ENCODE results near the gene TNPO3.

TNPO3 gene

DNA sequence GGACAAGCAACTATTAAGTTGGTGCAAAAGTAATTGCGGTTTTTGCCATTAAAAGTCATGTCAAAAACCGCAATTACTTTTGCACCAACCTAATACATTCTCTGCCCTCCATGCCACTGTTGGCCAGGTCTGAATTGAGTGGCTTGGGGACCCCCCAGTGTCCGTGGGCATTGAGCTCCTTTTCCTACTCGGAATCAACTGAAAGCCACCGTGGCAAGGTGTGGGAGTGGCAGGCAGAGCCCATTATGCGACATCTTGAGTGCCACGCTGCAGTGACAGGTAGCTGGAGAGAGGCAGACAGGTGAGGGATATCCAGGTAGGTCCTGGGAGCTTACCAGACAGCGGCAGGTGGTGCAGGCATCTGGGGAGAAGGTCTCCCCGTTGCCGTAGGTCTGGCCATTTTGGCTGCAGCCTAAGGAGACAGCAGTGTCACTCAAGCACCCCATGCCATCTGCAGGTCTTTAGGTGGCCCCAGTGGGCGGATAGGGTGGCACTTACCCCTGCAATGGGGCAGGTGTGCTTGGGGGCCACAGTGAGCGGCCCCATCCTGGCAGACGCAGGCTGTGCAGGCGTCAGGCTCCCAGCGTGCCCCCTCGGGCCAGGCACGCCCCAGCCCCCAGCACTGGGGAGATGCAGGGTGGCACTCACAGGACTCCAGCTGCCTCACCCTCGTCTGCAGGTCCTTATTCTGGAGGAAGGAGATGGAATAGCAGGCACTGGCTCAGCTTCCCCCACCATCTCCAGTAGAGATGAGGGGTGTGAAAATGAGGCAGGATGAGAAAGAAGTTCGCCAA is 147.9 kb downstream of the TNPO3 start:
- peaks cover 50 to 56% of the 10 kb centered on the region in 2 donors for H3K27me3 Mint-ChIP-seq
- DNase-seq: no peak
- H3K4me1 Mint-ChIP-seq: peaks cover 28 to 59% of the 10 kb centered on the region in 2 donors
- no peak overlapping the region for H3K27ac Mint-ChIP-seq
- no peak overlapping the region for H3K4me3 Mint-ChIP-seq
- ATAC-seq (replicated peaks): no peak
- peaks cover 0 to 5% of the 10 kb centered on the region in 2 donors for H3K36me3 Mint-ChIP-seq
- H3K9me3 Mint-ChIP-seq: no peaks in the 10 kb centered on the region

DNA sequence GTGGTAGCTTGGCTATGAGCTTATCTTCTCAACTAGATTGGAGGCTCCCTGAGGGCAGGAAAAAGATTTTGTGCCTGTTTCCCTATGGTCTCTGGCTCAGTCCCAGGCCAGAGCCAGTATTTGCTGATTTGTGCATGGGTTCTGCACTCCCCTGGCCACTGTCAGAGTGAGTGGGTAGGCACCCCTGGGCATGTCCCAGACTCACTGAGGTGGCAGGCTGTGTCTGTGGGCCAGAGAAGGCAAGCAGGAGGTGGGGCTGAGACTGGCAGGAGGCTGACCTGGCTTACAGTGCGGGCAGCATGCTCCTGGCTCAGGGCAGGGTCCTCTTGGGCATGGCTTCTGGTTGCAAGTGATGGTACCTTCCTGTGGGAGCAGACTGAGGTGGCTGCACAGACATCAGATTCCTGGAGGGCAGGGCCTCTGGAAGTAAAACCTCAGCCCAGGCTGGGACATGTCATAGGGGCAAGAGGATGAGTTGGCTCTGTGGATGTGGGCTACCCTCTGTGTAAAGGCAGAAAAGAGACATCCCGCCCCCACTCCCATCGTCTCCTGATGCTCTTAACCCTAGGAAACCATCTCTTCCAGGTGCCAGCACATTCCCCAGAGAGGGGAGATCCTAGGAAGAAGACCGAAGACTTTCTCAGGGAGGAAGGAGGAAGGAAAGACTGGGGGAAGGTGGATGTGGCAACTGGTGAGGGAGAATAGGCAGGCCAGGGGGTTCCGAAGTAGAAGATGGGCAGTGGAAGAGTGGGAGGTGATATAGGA is 148.7 kb downstream of the TNPO3 start:
- ATAC-seq (replicated peaks) (no peak), DNase-seq (no peak)
- Mint-ChIP-seq H3K4me1 (peaks cover 21 to 51% of the 10 kb centered on the region in 2 donors), H3K27me3 (peaks cover 50 to 57% of the 10 kb centered on the region in 2 donors), H3K36me3 (peaks cover 0 to 5% of the 10 kb centered on the region in 2 donors), H3K27ac (peak overlapping the region; percentile 62), H3K4me3 (no peak overlapping the region), H3K9me3 (no peaks in the 10 kb centered on the region)

DNA sequence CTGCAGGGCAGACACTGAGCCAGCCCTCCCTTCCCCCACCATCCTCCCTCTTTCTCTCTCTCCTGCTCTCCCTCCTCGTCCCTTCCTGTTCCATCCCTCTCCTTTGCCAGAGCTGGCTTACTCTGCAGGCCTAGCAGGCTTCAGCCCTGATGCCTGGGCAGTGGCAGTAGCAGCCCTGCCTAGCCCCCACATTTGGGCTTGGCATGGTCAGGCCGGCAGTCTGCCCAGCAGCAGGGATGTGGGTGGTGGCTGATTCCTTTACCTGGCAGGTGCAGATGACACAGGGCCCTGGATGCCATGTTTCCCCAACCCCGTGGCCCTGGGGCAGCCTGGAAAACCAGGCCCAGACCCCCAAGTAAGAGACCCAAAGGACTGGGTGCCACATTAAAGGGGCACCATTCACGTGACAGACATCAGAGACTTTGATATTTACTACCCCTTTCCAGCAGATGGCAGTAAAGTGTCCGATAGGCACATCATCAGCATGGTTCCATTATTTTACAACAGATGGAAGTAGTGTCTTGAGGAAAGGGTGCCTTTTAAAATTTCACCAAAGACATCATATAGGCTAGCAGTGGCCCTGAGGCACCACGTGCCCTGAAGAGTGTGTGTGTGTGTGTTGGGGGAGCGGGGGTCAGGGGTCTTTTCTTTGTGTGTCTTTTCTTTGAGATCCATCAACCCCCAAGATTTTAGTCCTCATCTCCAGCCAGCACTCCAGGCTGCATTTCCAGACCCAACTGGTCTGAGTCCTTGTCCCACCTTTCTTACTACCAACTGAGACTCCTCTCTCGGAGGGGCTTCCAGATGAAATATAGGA is 150.3 kb downstream of the TNPO3 start:
- ATAC-seq (replicated peaks): peak; percentile 84 to 88
- peaks cover 0 to 5% of the 10 kb centered on the region in 2 donors for H3K36me3 Mint-ChIP-seq
- H3K27ac Mint-ChIP-seq: peak overlapping the region; percentile 80
- DNase-seq: no peak
- H3K4me1 Mint-ChIP-seq: peaks cover 13 to 35% of the 10 kb centered on the region in 2 donors
- H3K4me3 Mint-ChIP-seq: no peak overlapping the region
- no peaks in the 10 kb centered on the region for H3K9me3 Mint-ChIP-seq
- H3K27me3 Mint-ChIP-seq: peaks cover 38 to 42% of the 10 kb centered on the region in 2 donors
